SK-MEL-5 (cell line): ENCODE measurements around the gene AAGAB. TPM values are rescaled to one million over a fixed set of nuclear protein-coding genes. Genes with fewer than 3 reads are reported as not detected.

Experiments used
- total RNA-seq: library from RNA; depleted of rRNA; stranded (reverse); fragments of >200 nt; shearing (Covaris generic); gene quantifications from 2 replicates; pipeline ENCODE4 v1.2.3, GENCODE V29; 2014; rRNA removed

AAGAB gene
- total RNA-seq, 1 experiment from 2014 or later: 71.2 TPM

Other genes starting within 250 kb of the AAGAB start
- 5.6 and 13.0 TPM in 2 replicates for gene SMAD3, start 189.1 kb downstream of the AAGAB start, total RNA-seq
- 4.3 and 4.6 TPM in 2 replicates for gene IQCH, start 125 bp upstream of the AAGAB start, total RNA-seq